OCI-LY3 (cell line): ENCODE data around the gene DNM1.
A peak's percentile ranks its signal among the peaks of the same experiment; 100 is the strongest.

Experiments used
- H2AFZ ChIP-seq: fragments of 200-600, 300-600 bp; shearing (Covaris generic); 2 replicates; pipeline ENCODE4 v1.6.0; 2014; ENCODE audit warnings: antibody characterized with exemption, low read depth, low read length
- H3K27ac ChIP-seq: fragments of 200-600, 300-600 bp; sonication (generic); 2 replicates; pipeline ENCODE4 v1.5.1; 2014; ENCODE audit warnings: mild to moderate bottlenecking, low read length, moderate library complexity, mixed read lengths
- H3K27me3 ChIP-seq: fragments of 200-600, 300-600 bp; sonication (generic); 2 replicates; pipeline ENCODE4 v1.6.1; 2014; ENCODE audit warnings: low read depth, low read length, mixed read lengths
- H3K36me3 ChIP-seq: fragments of 200-600, 300-600 bp; sonication (generic); replicated peaks from 2 replicates; pipeline ENCODE3; 2014; ENCODE audit warnings: low read depth, low read length, mixed read lengths
- H3K4me1 ChIP-seq: fragments of 300-600, 200-600 bp; sonication (generic); 2 replicates; pipeline ENCODE4 v1.6.1; 2014; ENCODE audit warnings: low read length, mixed read lengths
- H3K4me2 ChIP-seq: fragments of 200-600, 300-600 bp; sonication (generic); 2 replicates; pipeline ENCODE4 v1.6.1; 2014; ENCODE audit warnings: low read length, mixed read lengths
- H3K4me3 ChIP-seq: fragments of 300-600, 200-600 bp; sonication (generic); 2 replicates; pipeline ENCODE4 v1.5.1; 2014; ENCODE audit warnings: antibody characterized with exemption, mild to moderate bottlenecking, low read length, moderate library complexity
- H3K79me2 ChIP-seq: fragments of 300-600, 200-600 bp; shearing (Covaris generic); 2 replicates; pipeline ENCODE4 v1.6.1; 2014; ENCODE audit warnings: mild to moderate bottlenecking, low read length, mixed read lengths
- H3K9ac ChIP-seq: fragments of 300-600, 200-600 bp; shearing (Covaris generic); 2 replicates; pipeline ENCODE4 v1.6.0; 2014; ENCODE audit warnings: mild to moderate bottlenecking, low read length, moderate library complexity
- H3K9me3 ChIP-seq: fragments of 200-600, 300-600 bp; shearing (Covaris generic); 2 replicates; pipeline ENCODE4 v1.6.1; 2014; ENCODE audit warnings: low read length, mixed read lengths; ENCODE audit not compliant: insufficient read depth
- H4K20me1 ChIP-seq: fragments of 200-600, 300-600 bp; sonication (generic); 2 replicates; pipeline ENCODE4 v1.6.1; 2016; ENCODE audit warnings: low read length, mixed read lengths; ENCODE audit not compliant: insufficient read depth
- EZH2phosphoT487 ChIP-seq: fragments of 200-600 bp; shearing (Covaris generic); IDR thresholded peaks from 2 replicates; pipeline ENCODE4 v1.6.1; 2018; ENCODE audit warnings: antibody characterized with exemption, mixed run types, low read depth
- TF ChIP-seq, protein P1 (sequence below): fragments of 200-600, 300-600 bp; sonication (generic); IDR thresholded peaks from 2 replicates; pipeline ENCODE4 v1.5.1; 2014; ENCODE audit warnings: antibody characterized with exemption, low read length, low read depth

Gene DNM1

DNA sequence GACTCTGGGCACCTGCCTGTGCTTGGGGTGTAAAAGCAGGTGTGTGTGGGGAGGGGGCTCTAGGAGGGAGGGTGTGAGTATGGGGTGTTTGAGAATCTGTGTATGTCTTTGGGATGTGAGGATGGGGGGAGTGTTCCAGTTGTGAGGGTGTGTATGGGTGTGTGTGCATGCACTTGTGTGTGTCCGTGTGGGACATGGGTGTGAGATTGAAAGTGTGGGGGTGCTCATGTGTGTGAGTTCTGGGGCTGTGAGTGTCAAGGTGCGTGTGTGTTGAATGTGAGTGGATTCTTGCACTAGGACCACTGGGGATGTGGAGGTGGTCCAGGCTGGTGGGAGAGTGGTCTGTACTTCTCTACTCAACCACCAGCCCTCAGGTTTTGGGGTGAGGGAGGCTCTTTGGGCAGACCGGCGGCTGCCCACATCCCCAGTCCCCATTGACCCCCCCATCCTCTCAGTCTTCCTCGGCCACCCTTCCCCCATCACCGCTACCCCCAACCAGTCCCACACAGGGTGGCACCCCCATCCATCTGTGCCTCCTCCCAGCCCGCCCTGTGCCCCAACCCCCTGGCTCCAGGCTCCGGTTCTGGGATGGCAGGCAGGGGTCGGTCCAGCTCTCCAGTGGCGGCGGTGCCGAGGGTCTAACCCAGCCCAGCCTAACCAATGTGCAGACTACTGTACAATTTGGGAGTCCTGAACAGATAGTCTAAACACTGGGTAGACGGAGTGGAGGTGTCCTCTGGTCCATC lies 41.1 kb downstream of the DNM1 start:
- H3K9ac ChIP-seq: peak overlapping the region; percentile 62
- peaks cover 18% of the 10 kb centered on the region for H3K4me1 ChIP-seq
- H3K4me2 ChIP-seq: peak overlapping the region; percentile 69

DNA sequence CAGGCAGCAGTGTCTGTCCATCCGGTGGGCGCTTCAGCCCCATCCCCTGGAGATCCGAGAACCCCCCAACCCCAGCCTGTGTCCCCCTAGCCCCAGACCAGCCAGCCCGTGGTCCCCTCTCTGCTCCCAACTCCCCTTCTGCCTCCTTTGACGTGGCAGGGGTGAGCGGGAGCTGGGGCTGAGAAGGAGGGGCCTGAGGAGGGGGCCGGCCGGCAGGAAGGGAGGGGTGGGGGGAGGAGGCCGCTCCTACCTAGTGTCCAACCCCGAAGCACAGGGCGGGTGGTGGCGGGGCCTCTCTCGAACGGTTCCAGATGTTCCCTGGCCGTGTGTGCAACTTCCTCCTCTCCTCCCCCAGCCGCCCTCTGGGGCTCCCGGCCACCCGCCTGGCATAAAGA lies 41.7 kb downstream of the DNM1 start:
- Histone ChIP-seq H3K36me3 (no peaks in the 10 kb centered on the region), H3K27ac (no peak overlapping the region), H3K9me3 (no peaks in the 10 kb centered on the region), H4K20me1 (no peaks in the 10 kb centered on the region), H3K79me2 (no peaks in the 10 kb centered on the region), H3K27me3 (no peaks in the 10 kb centered on the region), H3K9ac (peak overlapping the region; percentile 62), H3K4me1 (peaks cover 18% of the 10 kb centered on the region), H3K4me3 (peak overlapping the region; percentile 71), H3K4me2 (peak overlapping the region; percentile 69), H2AFZ (peak overlapping the region; percentile 98)
- TF ChIP-seq EZH2phosphoT487: no peak

More for the DNA sequence above, 41.1 kb downstream of the DNM1 start:
- no peaks in the 10 kb centered on the region for H3K9me3 ChIP-seq
- H3K27ac ChIP-seq: no peak overlapping the region
- H2AFZ ChIP-seq: peak overlapping the region; percentile 98
- no peaks in the 10 kb centered on the region for H3K79me2 ChIP-seq
- no peaks in the 10 kb centered on the region for H3K36me3 ChIP-seq
- peak overlapping the region; percentile 71 for H3K4me3 ChIP-seq
- H3K27me3 ChIP-seq: no peaks in the 10 kb centered on the region
- TF ChIP-seq, protein P1, sequence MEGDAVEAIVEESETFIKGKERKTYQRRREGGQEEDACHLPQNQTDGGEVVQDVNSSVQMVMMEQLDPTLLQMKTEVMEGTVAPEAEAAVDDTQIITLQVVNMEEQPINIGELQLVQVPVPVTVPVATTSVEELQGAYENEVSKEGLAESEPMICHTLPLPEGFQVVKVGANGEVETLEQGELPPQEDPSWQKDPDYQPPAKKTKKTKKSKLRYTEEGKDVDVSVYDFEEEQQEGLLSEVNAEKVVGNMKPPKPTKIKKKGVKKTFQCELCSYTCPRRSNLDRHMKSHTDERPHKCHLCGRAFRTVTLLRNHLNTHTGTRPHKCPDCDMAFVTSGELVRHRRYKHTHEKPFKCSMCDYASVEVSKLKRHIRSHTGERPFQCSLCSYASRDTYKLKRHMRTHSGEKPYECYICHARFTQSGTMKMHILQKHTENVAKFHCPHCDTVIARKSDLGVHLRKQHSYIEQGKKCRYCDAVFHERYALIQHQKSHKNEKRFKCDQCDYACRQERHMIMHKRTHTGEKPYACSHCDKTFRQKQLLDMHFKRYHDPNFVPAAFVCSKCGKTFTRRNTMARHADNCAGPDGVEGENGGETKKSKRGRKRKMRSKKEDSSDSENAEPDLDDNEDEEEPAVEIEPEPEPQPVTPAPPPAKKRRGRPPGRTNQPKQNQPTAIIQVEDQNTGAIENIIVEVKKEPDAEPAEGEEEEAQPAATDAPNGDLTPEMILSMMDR: no peak
- TF ChIP-seq EZH2phosphoT487: no peak
- H4K20me1 ChIP-seq: no peaks in the 10 kb centered on the region

DNA sequence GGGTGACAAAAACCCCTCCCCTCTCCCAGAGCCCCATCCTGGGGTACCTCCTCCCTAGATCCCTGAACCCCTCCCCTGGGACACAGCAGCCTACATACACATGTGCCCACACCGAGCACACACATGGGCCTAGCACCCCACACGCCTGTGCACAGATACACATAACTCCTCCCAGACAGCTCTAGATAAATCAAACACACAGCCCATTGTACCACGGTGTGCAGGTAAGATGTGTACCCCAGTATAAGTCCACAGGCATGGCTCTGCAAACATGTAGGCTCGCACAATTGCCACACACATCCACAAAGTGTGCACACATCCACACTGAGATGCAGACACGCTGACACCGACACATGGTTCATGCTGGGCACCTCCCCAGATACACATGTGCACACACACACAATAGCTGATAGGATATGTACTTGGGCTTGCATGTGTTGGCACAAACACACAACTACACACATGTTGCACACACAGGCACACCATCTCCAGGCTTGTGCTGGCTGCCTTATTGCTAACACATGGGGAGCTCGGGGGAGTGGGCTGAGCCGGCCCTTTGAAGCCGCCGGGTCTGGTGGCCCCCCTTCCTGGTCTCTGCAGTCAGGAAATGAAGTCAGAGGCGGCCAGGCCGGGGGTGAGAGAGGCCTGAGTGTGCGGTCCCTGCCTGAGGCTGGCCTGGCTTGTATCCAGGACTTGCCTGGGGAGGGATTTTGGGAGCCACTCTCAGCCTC lies 42.4 kb downstream of the DNM1 start:
- no peak overlapping the region for H3K9ac ChIP-seq
- H2AFZ ChIP-seq: no peak overlapping the region; the same call in 1 of the 2 replicates
- no peaks in the 10 kb centered on the region for H3K9me3 ChIP-seq
- H3K36me3 ChIP-seq: no peaks in the 10 kb centered on the region
- H4K20me1 ChIP-seq: no peaks in the 10 kb centered on the region
- peak overlapping the region; percentile 69 for H3K4me2 ChIP-seq
- no peaks in the 10 kb centered on the region for H3K27me3 ChIP-seq
- no peak overlapping the region for H3K27ac ChIP-seq
- H3K79me2 ChIP-seq: no peaks in the 10 kb centered on the region
- peaks cover 18% of the 10 kb centered on the region for H3K4me1 ChIP-seq
- TF ChIP-seq EZH2phosphoT487: no peak
- TF ChIP-seq, protein P1: no peak
- H3K4me3 ChIP-seq: peak overlapping the region; percentile 71; the same call in 1 of the 2 replicates

DNA sequence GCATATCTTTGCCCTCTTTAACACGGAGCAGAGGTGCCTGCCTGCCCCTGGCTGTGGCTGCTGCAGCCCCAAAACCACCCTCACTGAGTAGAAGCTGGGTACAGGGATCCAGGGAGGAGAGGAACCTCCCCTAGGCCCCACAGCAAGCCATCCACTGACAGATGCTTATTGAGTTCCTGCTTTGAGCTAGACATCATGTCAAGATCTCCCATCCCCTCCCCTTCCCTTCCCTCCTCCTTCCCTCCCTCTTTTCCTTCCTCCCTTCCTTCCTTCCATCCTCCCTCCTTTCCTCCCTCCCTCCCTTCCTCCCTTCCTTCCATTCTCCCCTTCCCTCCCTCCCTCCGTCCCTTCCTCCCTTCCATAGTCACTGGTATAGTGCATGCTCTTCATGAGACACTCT lies 43.3 kb downstream of the DNM1 start:
- no peaks in the 10 kb centered on the region for H3K27me3 ChIP-seq
- H4K20me1 ChIP-seq: no peaks in the 10 kb centered on the region
- no peak overlapping the region for H3K27ac ChIP-seq
- no peaks in the 10 kb centered on the region for H3K36me3 ChIP-seq
- peaks cover 18% of the 10 kb centered on the region for H3K4me1 ChIP-seq
- no peak overlapping the region; the same call in 1 of the 2 replicates for H2AFZ ChIP-seq
- H3K9me3 ChIP-seq: no peaks in the 10 kb centered on the region
- H3K4me2 ChIP-seq: no peak overlapping the region
- TF ChIP-seq, protein P1: no peak
- no peak for TF ChIP-seq EZH2phosphoT487
- no peaks in the 10 kb centered on the region for H3K79me2 ChIP-seq
- H3K4me3 ChIP-seq: no peak overlapping the region
- no peak overlapping the region for H3K9ac ChIP-seq
